Measurements from ENCODE around the gene TTLL6.

TTLL6 gene

DNA sequence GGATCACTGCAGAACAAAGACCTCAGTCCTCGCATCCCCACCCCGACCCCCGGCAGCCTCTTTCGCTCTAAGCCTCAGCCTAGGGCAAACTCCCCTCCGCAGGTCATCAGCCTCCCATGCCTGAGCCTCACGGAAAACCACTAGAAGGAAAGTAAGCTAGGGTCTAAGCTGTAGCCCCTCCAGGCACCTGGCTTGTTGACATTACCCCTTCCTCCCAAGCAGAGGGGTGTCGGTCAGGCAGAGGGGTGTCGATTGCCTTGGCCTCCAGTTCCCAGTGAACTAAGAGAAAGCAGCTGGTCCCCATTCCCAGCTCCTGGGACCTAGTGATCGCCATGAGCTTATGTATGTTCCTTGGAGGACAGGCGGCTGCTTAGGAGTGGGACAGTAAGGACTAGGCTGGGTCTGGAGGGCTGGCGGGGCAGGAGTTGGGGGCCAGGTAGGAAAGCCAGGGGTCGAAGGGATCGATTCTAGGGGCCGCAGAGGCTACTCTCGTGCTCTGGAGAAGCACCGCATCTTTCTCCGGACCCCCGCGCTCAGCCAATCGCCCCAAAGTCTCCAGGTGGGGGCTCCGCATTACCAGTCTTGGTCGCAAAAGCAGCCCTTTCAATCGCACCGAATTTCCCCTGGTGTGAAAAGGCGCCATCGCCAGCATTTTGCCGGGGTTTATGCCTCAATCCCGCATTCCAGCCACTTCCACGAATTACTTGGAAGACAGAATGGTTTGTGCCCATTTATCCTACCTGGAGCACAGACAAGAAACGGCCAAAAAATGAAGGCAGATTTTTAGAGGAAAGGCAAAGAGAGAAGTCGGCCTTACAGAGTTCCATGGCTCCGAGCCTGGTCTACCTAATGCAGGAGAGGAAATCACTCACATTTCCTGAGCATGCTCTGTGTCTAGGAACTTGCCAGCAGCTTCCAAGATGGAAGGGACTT is 67.1 kb downstream of the TTLL6 start:
- DNase-seq = no peak
- H3K4me3 ChIP-seq (ENCODE audit: low read depth, low read length) = no peak overlapping the region
- TF ChIP-seq, protein P1, sequence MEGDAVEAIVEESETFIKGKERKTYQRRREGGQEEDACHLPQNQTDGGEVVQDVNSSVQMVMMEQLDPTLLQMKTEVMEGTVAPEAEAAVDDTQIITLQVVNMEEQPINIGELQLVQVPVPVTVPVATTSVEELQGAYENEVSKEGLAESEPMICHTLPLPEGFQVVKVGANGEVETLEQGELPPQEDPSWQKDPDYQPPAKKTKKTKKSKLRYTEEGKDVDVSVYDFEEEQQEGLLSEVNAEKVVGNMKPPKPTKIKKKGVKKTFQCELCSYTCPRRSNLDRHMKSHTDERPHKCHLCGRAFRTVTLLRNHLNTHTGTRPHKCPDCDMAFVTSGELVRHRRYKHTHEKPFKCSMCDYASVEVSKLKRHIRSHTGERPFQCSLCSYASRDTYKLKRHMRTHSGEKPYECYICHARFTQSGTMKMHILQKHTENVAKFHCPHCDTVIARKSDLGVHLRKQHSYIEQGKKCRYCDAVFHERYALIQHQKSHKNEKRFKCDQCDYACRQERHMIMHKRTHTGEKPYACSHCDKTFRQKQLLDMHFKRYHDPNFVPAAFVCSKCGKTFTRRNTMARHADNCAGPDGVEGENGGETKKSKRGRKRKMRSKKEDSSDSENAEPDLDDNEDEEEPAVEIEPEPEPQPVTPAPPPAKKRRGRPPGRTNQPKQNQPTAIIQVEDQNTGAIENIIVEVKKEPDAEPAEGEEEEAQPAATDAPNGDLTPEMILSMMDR (IDR thresholded peaks at IDR 0.05; ENCODE audit: low read depth, low read length) = no peak
- peaks cover 100% of the 10 kb centered on the region for H3K27me3 ChIP-seq (ENCODE audit: insufficient read depth, low read depth, severe bottlenecking)
- H3K27ac ChIP-seq = no peak overlapping the region
- H3K9me3 ChIP-seq (ENCODE audit: severe bottlenecking) = peaks cover 20% of the 10 kb centered on the region
- no peaks in the 10 kb centered on the region for H3K36me3 ChIP-seq

DNA sequence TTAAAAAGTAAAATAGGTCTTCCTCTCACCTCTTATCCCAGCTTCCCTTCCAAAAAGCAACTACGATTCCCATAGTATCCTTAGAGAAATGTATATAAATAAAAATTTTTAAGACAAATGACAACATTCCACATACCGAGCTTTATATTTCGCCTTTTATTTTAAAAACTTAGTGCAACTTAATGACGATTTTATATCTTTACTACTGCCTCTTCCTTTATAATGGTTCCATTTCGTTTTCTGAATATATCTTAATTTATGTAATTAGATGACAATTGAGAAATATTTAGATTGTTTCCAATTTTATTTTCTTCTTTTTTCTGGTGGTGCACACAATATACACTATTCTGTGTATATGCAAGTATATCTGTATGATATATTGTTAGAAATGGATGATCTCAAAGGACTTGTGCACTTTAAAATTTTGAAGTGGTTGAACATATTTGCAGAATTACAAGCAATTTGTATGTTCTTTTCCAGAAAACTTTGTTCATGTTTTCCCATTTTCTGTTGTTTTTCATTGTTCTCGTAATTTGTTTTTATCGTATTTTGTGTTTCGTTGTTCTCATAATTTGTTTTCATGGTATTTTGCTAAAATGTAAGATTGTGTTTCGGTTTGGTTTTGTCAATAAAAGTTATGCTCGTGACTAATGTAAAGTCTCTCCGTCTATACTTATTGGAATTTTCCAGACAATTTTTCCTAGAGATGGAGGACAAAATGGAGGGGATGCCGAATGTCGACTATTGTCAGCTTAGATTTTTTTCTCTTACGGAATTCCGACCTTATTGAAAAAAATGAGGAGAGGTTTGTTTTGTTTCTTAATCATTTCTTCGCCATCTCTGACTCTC is 68.1 kb downstream of the TTLL6 start:
- TF ChIP-seq, protein P1 (IDR thresholded peaks at IDR 0.05; ENCODE audit: low read depth, low read length) = no peak
- no peaks in the 10 kb centered on the region for H3K36me3 ChIP-seq
- DNase-seq = no peak
- H3K4me3 ChIP-seq (ENCODE audit: low read depth, low read length) = no peak overlapping the region
- H3K27me3 ChIP-seq (ENCODE audit: insufficient read depth, low read depth, severe bottlenecking) = peaks cover 99% of the 10 kb centered on the region
- H3K27ac ChIP-seq = no peak overlapping the region
- H3K9me3 ChIP-seq (ENCODE audit: severe bottlenecking) = peaks cover 20% of the 10 kb centered on the region

DNA sequence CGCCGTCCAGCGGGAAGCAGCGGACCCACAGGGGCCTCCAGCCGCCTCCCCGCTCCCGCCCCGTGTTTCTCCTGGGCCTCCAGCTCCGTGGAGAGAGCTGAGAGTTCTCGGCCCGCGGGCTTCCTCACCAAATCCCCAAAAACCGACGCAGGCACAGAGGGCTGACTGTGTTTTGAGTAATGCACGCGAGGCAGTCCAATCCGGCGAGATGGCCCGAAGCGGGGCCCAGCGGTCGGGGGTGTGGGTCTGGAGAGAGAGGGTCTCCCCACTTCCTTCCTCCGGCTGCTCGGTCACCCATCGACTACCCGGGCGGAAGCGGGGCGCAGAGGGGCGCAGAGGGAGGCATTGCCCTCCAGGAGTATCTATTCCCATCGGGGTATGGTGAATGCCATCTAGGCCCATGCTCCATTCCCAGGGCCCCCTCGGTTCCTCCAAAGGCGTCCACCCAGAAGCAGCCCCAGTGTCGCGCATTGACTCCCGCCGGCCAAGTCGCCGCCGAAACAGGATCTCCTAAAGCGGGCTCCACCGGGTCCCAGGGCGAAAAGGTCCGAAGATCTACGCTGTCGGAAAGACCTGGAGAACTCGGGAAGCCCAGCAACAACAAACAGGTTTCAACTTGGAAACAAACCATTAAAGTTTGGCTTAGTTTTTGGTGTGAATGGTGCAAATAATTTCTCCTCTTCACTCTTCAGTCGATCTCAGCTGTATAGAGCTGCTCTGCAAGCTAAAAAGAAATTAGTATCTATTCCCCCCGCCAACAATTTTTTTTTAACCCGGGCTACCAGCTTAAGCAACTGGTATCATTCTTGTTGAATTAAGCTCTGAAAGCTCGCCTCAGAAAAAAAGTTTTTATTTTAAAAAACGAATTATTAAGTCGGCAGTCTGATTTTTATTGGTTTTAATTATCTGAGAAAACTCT is 69.3 kb downstream of the TTLL6 start:
- Histone ChIP-seq H3K4me3 (ENCODE audit: low read depth, low read length) (no peak overlapping the region), H3K36me3 (no peaks in the 10 kb centered on the region), H3K27ac (no peak overlapping the region), H3K27me3 (ENCODE audit: insufficient read depth, low read depth, severe bottlenecking) (peaks cover 99% of the 10 kb centered on the region), H3K9me3 (ENCODE audit: severe bottlenecking) (peaks cover 20% of the 10 kb centered on the region)
- DNase-seq = no peak
- TF ChIP-seq, protein P1 (IDR thresholded peaks at IDR 0.05; ENCODE audit: low read depth, low read length) = no peak

DNA sequence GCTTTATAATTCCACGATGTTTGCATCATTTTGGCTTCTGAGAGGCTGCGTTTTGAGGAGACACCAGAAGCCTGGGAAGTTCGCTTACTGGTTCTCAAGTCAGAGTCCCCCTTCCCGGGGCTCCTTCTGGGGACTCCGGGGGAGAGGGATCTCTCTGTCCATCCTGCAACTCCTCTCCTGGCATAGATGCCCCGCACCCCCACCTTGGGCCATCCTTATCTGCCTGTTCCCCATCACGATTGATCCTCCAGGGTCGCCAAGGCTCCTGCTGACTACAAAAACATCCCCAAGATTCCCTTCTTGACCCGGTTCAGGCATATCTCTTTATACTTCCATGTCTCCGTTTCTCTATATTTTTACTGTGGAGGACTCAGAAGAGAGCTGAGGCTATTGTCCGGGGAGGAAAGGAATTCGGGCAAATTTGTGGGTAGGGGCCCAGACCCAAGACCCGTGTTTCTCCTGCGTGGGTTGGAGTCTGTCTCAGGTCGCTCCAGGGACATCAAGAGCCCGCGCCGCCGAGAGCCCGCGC is 70.0 kb downstream of the TTLL6 start:
- no peak for DNase-seq
- TF ChIP-seq, protein P1 (IDR thresholded peaks at IDR 0.05; ENCODE audit: low read depth, low read length) = no peak
- Histone ChIP-seq H3K4me3 (ENCODE audit: low read depth, low read length) (no peak overlapping the region), H3K27me3 (ENCODE audit: insufficient read depth, low read depth, severe bottlenecking) (peaks cover 99% of the 10 kb centered on the region), H3K36me3 (no peaks in the 10 kb centered on the region), H3K27ac (no peak overlapping the region), H3K9me3 (ENCODE audit: severe bottlenecking) (peaks cover 20% of the 10 kb centered on the region)
